NCI-H1105 treated with DMSO at 0.1 percent for 48 hours (cell line): ENCODE data around the gene NAA10.
A peak's percentile ranks its signal among the peaks of the same experiment; 100 is the strongest.

ENCODE experiments used
- DNase-seq: peaks from one replicate; lab custom pipeline; 2025; lab: John Stamatoyannopoulos, UW

NAA10 gene

DNA sequence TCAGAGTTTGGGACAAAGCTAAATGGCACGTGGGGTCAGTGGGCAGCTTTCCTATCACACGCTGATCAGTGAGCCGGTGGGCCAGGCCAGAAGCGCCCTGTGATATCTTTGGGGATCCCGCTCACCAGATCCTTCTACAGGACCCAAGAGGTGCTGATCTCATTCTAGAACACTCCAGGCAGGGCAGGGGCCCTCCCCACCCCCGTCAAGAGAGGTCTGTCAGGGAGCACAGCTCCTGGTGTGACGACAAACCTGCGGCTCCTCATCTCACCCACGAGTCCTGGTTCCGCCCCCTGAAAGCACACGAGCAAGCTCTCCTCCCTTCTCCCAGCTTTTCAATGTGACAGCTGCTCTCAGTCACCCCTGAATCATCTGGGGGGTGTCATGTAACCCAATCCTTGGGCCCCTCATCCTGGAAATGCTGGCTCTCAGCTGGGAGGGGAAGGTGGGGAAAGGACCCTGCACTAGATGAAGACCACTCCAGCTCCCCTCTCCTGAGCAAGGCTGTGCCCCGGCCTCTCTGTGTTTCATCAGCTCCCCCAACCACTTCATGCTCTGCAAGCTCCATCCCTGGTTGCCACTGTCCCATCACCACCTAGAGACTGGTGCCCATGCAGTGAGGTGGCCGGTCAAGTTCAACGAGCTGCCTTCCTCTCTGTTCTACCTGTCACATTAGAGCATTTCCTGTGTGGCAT lies 32.2 kb upstream of the NAA10 start:
- DNase-seq = no peak

DNA sequence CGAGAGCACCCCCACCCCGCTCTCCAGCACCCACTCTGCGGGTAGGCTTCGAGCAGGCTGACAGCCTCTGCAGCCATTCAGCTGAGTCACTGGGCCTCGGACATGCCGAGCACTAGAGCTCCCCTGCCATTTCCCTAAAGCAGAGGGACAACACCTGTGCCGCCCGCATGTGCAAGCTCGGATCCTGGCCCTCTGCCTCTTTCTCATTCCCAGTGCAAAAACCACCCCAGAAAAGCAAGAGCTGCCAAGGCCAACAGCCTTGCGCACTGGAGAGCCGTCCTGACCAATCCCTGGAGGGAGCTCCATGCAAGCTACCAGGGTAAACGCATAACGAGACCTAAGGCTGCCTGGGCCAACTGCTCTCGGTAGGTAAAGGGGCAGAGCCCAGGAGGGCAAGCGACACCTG lies 31.4 kb upstream of the NAA10 start:
- no peak for DNase-seq

GRCh38 chrX:153965406-153965805 lies 30.6 kb upstream of the NAA10 start:
- no peak for DNase-seq

DNA sequence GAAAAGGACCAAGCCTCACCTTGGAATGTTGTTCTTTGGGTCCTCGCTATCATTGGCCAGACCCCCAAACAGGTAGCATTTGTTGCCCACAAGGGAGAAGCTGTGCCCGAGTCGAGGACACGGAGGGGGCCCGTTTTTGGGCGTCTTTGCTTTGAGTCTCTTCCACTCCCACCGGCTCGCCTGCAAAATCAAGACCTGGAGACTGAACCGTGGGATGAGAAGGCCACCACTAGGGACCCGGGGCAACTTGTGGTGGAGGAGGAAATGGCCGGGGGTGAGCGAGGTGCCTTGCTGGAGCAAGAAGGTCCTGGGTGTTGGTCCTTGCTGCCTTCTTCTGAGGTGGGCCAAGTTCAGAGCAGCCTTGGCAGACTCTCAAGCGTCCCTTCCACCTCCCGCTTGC lies 29.3 kb upstream of the NAA10 start:
- no peak for DNase-seq

DNA sequence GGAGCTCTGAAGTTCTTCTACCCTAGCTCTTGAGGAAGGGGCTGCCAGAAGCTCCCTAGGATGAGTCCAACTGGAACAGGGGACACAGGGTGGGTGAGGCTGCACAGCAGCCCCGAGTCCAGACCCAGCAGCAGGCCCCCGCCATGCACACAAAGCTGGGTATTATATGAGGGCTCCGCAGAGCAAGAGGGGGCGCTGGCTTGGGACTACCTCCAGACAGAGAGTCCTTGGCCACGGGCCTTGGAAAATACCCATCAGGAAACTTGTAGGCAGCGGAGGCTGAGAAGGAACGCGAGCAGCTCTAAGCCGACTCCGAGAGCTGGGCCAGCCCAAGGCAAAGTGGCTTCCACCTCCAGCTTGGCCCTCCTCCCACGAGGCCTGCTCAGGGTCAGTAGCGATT lies 28.7 kb upstream of the NAA10 start:
- DNase-seq = no peak

DNA sequence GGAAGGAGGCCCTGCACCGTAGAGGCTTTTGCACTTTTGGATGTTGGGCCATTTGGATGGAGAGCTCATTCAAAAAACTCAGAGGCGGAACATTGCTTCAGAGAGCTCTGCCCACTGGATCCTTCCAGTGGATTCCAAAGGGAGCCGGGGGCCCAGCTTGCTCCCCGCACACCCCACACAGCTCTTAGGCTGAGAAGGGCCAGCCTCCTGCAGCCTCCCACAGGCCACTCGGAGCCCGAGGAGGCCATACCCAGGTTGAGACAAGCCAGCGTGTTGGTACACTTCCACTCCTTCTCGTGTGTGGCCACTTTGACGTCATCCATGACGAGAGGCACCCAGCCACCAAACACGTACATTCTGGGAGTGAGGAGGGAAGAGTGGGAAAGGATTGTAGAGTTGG lies 26.5 kb upstream of the NAA10 start:
- DNase-seq = no peak

DNA sequence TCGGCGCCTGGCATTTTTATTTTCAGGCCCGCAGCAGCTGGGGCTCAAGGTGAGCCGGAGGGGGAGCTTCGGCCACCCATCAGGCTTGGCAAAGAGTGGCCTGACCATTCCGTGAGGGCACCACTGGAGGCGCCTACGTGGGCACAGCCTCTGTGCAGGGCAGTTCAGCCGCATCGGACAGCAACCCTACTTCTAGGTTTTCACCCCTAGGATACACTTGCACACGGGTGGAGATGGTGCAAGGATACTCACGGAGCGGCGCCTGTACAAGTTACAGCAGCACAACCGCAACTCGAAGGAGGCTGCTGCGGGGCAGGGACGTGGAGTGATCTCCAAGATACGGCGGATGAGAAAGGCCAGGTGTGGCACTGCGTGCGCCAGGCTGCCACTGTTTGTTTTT lies 25.9 kb upstream of the NAA10 start:
- no peak for DNase-seq

GRCh38 chrX:153960077-153960476 lies 25.2 kb upstream of the NAA10 start:
- no peak for DNase-seq

- no peak for DNase-seq
Observed at GRCh38 chrX:153959649-153960048, 24.8 kb upstream of the NAA10 start.

DNA sequence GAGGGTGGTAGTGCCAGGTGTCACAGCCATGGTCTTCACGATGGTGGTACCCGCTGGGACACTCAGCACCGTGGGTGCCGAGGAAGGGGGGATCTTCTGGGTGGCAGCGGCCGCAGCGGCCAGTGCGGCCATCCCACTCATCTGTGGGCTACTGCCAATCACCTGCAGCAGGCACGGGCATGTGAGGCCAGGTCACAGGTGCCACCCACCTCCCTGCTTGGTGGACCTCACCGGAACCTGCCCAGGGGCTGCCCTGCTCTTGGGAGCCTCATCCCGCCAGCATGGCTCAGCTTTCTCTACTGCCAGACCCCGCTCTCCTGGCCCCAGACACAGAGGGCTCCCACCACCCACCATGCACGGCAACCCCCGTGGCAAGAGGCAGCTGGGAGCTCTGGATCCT lies 23.8 kb upstream of the NAA10 start:
- no peak for DNase-seq

GRCh38 chrX:153957224-153957623 lies 22.4 kb upstream of the NAA10 start:
- DNase-seq = no peak

DNA sequence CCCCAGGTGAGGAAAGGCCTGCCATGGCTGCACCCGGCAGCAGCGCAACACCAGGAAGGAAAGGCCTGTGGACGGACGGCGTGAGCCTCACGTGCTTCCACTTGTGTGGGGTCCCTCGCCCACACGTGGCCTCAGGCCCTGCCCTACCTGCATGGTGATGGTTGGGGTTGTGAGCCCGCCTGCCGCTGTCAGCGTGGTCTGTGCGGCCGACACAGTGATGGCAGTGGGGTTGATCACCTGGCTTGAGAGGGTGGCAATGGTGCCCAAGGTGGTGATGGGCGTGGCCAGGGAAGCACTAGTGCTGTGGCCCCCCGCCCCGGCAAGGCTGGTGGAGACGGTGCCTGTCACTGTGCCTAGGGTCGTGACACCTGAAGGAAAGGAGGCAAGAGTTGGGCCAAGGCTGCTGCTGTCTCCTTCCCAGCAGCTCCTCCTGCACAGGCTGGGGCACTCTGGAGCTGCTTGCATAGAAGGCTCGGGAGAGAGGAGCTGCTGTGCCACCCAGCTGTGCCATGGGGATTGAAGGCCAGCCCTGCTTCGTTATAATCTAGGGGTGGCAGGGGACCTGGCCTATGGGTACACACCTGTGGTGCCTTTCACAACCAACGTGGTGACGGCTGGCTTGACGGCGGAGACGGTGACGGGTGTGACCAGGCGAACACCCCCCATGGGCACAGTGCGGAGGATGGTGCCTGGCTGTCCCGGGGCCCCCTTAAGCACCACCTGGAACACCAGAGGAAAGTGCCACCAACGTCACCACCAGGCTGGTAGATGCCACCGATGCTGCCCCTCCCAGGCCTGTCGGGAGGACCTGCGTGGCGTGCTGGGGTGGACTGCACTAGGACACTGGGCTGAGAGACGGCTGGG lies 21.4 kb upstream of the NAA10 start:
- no peak for DNase-seq

DNA sequence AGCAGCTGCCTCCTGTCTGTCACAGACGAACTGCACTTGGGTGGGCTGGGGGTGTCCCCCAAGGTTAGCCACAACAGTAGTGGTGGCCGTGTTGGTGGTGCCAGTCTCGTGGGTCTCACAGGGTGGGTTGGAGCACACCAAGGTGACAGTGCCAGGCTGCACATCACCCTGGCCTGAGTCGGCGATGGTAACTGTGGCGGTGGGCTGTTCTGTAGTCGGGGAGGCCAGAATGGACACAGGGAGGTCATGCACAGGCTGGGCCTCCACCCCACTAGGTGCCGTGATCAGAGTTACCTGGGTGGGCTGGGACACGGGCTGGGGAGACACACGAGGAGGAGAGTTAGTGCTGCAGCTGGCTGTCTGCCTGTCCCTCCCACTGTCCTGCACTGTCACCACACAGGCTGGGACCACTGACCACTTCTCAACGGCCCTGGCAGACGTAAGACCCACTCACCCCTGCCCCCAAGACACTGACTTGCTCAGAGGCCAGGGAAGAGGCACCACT lies 20.4 kb upstream of the NAA10 start:
- no peak for DNase-seq

GRCh38 chrX:153954558-153955227 lies 19.9 kb upstream of the NAA10 start:
- DNase-seq = no peak

DNA sequence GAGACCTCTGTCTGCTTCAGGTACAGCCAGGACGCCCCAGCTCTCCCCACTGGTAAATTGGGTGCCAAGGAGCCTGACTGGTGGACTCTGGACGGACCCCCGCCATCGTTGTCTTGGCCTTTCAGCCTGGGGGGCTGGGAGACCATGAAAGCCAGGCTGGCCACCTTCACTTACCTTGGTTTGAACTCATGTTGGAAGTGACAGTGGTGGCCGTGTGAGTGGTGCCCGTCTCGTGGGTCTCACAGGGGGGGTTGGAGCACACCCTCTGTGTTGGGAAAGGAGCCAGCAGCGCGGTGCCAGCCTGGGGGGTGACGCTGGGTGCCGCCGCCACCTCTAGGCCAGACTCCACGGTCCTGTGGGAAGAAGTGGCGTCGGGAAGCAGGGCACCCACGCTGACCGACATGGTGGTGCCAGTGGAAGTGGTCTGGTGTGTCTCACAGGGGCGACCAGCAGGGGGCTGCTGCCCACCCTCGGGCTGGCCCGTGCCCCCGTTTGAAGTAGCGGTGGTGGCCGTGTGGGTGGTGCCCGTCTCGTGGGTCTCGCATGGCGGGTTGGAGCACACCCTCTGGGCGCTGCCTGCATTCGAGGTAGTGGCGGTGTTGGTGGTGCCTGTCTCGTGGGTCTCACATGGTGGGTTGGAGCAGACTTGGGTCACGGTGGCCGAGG lies 19.2 kb upstream of the NAA10 start:
- DNase-seq = no peak

DNA sequence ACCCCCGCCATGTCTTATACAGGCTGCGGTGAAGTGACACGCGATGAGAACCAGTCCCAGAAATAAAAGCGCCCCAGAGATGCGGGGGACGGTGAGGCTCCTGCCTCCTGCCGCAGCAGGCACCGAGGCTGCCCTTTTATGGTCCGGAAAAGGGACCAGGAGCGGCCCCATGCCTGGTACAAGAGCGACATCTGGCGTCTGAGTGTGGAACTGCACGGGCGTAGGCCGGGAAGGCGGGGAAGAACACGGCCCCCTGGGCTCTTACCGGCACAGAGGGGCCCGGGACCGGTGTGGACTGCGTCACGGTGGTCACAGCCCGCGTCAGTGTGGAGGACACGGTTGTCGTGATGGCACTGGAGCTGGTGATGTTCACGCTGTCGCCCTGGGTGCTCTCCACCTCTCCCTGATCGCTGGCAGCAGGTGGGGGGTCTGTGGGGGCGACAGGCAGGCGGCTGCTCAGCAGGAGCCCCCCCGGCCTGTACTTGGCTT lies 18.5 kb upstream of the NAA10 start:
- DNase-seq = peak; percentile 53

DNA sequence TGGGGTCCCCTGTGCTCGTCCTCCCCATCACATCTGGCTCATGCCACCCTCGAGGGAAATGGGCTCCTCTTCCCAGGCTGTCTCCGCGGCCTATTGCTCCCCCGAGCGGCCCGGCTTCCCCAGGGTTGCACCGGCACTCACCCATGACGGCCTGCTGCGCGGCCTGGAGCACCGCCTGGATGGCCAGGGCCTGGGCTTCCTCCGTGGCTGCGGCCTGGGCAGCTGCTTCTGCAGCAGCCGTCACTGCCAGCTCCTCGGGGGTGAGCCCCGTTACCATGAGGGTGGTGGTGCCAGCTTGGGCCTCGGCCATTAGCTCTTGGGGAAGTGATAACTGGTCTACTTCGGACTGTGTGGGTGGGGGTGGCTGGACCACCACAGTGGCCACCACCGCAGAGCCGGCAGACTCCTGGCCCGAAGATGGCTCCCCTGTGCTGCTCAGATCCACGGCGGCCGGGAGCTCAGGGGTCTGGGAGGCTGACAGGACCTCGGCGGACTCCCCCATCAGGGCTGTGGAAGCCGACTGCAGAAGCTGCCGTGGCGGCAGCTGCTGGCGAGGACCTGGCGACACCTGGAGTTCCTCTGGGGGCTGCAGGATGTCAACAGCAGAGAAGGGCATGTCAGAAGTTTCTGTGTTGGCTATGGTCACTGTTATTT lies 17.7 kb upstream of the NAA10 start:
- DNase-seq = no peak

DNA sequence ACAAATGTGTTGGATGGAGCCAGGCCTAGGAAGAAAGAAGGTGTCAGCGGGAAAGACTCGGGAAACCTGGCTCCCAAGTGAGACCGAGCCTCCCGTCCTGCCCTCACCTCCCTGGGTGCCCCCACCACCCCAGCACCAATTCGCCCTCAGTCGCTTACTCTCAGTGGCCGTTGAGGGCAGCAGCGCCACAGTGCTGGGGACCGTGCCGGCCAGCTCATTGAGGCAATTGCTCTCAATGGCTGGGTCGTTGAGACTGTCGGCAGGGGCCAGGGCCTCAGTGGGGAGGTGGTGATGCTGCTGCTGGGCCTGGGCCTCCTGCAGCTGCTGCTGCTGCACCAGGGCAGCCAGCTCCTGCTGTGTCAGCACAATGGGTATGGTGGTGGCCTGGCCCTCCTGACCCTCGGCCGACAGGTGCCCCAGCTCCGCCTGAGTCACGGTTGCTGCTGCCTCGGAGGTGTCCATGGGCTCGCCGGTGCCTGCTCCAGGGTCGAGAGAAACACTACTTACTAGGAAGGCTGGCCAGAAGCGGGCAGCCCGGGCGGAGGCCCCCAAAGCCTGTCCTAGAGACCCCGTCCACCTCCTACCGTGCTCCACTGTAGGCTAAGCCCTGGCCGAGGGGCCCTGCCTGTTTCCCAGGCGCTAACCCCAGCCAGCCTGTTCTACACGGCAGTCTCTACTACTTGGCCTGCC lies 17.0 kb upstream of the NAA10 start:
- no peak for DNase-seq

- no peak for DNase-seq
Observed at GRCh38 chrX:153950127-153950526, 15.3 kb upstream of the NAA10 start.

GRCh38 chrX:153948847-153949805 lies 14.3 kb upstream of the NAA10 start:
- no peak for DNase-seq
